ENCODE measurements around the gene MAST2. TPM values are rescaled to one million over a fixed set of nuclear protein-coding genes. Genes with fewer than 3 reads are reported as not detected.

MAST2 gene
- total RNA-seq, 1 donor: 24.2 TPM

DNA sequence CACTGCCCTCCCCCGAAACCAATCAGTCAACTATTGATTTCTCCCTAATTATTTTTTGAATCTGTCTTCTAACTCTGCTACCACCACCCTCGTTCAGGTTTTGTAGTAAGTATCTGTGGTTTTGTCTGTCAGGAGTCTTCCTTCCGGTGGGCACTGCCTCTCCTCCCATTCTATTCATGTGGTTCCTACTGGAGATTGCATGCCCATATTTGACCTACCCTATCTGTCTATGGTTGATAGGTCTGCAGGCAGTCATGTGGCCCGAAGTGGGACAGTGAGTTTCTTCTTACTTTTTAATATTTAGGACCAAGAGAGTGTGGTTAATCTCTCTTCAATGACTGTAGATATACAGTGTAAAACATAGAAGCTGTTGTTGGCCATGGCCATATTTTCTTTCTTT lies 17.8 kb upstream of the MAST2 start:
- H3K4me1 ChIP-seq (ENCODE audit: insufficient read depth, low read length): no peaks in the 10 kb centered on the region

DNA sequence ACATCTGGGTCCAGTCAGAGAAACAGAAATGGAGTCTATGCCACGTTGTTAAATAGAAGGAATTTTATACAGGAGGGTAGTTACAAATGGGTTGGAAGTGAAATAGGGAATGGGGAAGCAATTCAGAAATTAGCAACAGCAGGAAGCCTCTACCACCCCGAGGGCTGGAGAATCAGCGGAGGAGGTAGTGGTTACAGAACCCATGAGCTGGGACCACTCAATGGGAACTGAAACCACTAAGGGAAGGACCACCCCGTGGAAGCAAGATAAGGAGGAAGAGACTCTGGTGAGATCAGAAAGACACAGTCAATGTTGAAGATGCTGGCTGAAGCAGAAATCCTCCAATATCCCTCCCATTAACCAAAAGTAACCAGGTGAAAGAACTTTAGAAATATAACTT lies 15.5 kb upstream of the MAST2 start:
- Histone ChIP-seq H3K4me1 (ENCODE audit: insufficient read depth, low read length) (no peaks in the 10 kb centered on the region), H3K79me2 (ENCODE audit: insufficient read depth, low read length) (no peaks in the 10 kb centered on the region), H3K27ac (ENCODE audit: low read depth, low read length) (no peak overlapping the region), H2AFZ (ENCODE audit: low read length) (no peak overlapping the region), H3K4me3 (ENCODE audit: insufficient read depth, low read length) (no peak overlapping the region), H3K36me3 (ENCODE audit: insufficient read depth, low read length) (no peaks in the 10 kb centered on the region), H3K27me3 (ENCODE audit: insufficient read depth, low read length) (no peaks in the 10 kb centered on the region), H3K4me2 (ENCODE audit: insufficient read depth, low read length) (no peak overlapping the region), H3K9me3 (ENCODE audit: low read depth, low read length) (no peaks in the 10 kb centered on the region), H4K20me1 (ENCODE audit: insufficient read depth, low read length) (no peaks in the 10 kb centered on the region)
- no peak for TF ChIP-seq CTCF (IDR thresholded peaks at IDR 0.05; ENCODE audit: extremely low read depth, low read depth, low read length)
- DNase-seq (ENCODE audit: insufficient read length, low spot score, missing footprints): no peak

More for the DNA sequence above, 17.8 kb upstream of the MAST2 start:
- TF ChIP-seq CTCF (IDR thresholded peaks at IDR 0.05; ENCODE audit: extremely low read depth, low read depth, low read length): no peak
- H4K20me1 ChIP-seq (ENCODE audit: insufficient read depth, low read length): no peaks in the 10 kb centered on the region
- H3K9me3 ChIP-seq (ENCODE audit: low read depth, low read length): no peaks in the 10 kb centered on the region
- DNase-seq (ENCODE audit: insufficient read length, low spot score, missing footprints): no peak
- no peak overlapping the region for H2AFZ ChIP-seq (ENCODE audit: low read length)
- H3K79me2 ChIP-seq (ENCODE audit: insufficient read depth, low read length): no peaks in the 10 kb centered on the region
- peaks cover 5% of the 10 kb centered on the region for H3K27me3 ChIP-seq (ENCODE audit: insufficient read depth, low read length)
- H3K4me3 ChIP-seq (ENCODE audit: insufficient read depth, low read length): no peak overlapping the region
- H3K27ac ChIP-seq (ENCODE audit: low read depth, low read length): no peak overlapping the region
- no peak overlapping the region for H3K4me2 ChIP-seq (ENCODE audit: insufficient read depth, low read length)
- no peaks in the 10 kb centered on the region for H3K36me3 ChIP-seq (ENCODE audit: insufficient read depth, low read length)

- no peaks in the 10 kb centered on the region for H3K27me3 ChIP-seq (ENCODE audit: insufficient read depth, low read length)
- H3K27ac ChIP-seq (ENCODE audit: low read depth, low read length): no peak overlapping the region
- no peak overlapping the region for H3K4me2 ChIP-seq (ENCODE audit: insufficient read depth, low read length)
- no peaks in the 10 kb centered on the region for H3K36me3 ChIP-seq (ENCODE audit: insufficient read depth, low read length)
- no peak for DNase-seq (ENCODE audit: insufficient read length, low spot score, missing footprints)
- H3K9me3 ChIP-seq (ENCODE audit: low read depth, low read length): no peaks in the 10 kb centered on the region
- no peak for TF ChIP-seq CTCF (IDR thresholded peaks at IDR 0.05; ENCODE audit: extremely low read depth, low read depth, low read length)
- H3K79me2 ChIP-seq (ENCODE audit: insufficient read depth, low read length): no peaks in the 10 kb centered on the region
- H2AFZ ChIP-seq (ENCODE audit: low read length): no peak overlapping the region
- H3K4me1 ChIP-seq (ENCODE audit: insufficient read depth, low read length): no peaks in the 10 kb centered on the region
- H3K4me3 ChIP-seq (ENCODE audit: insufficient read depth, low read length): no peak overlapping the region
- H4K20me1 ChIP-seq (ENCODE audit: insufficient read depth, low read length): no peaks in the 10 kb centered on the region
These were observed 13.8 kb upstream of the MAST2 start for GRCh38 chr1:45789601-45790000.

DNA sequence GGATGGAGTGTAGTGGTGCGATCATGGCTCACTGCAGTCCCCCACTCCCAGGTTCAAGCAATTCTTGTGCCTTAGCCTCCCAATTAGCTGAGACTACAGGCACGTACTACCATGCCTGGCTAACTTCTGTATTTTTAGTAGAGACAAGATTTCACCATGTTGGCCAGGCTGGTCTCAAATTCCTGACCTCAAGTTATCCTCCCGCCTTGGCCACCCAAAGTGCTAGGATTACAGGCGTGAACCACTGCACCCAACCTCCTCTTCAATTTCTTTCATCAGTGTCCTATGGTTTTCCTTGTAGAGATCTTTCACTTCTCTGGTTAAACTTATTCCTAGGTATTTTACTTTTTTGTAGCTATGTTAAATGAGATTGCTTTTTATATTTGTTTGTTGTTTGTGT lies 10.7 kb upstream of the MAST2 start:
- no peaks in the 10 kb centered on the region for H3K4me1 ChIP-seq (ENCODE audit: insufficient read depth, low read length)
- H4K20me1 ChIP-seq (ENCODE audit: insufficient read depth, low read length): no peaks in the 10 kb centered on the region
- TF ChIP-seq CTCF (IDR thresholded peaks at IDR 0.05; ENCODE audit: extremely low read depth, low read depth, low read length): no peak
- no peak overlapping the region for H2AFZ ChIP-seq (ENCODE audit: low read length)
- no peaks in the 10 kb centered on the region for H3K9me3 ChIP-seq (ENCODE audit: low read depth, low read length)
- no peaks in the 10 kb centered on the region for H3K79me2 ChIP-seq (ENCODE audit: insufficient read depth, low read length)
- no peak overlapping the region for H3K4me2 ChIP-seq (ENCODE audit: insufficient read depth, low read length)
- H3K27ac ChIP-seq (ENCODE audit: low read depth, low read length): no peak overlapping the region
- no peak overlapping the region for H3K4me3 ChIP-seq (ENCODE audit: insufficient read depth, low read length)
- no peak for DNase-seq (ENCODE audit: insufficient read length, low spot score, missing footprints)
- H3K27me3 ChIP-seq (ENCODE audit: insufficient read depth, low read length): no peaks in the 10 kb centered on the region
- no peaks in the 10 kb centered on the region for H3K36me3 ChIP-seq (ENCODE audit: insufficient read depth, low read length)
